Ureter (tissue), 1 donor: ENCODE data around the gene ADAMTS4. TPM values are rescaled to one million over a fixed set of nuclear protein-coding genes. Genes with fewer than 3 reads are reported as not detected.

ENCODE experiments used
- DNase-seq: peaks from one replicate; pipeline ENCODE4 v3.0.0-alpha.2; 2020; ENCODE audit warnings: low spot score
- total RNA-seq: library from RNA; stranded (reverse); gene quantifications from one replicate; pipeline ENCODE4 v1.2.4, GENCODE V29; 2023
- donor health status: DM: yes; HTN: yes; CAD: no.

The ADAMTS4 gene
- total RNA-seq, 1 donor from 2014 or later = 42.6 TPM

GRCh38 chr1:161153682-161154337 is 45.0 kb downstream of the ADAMTS4 start, which contains the start of gene UFC1:
Gene UFC1, plus strand, starts transcription at chr1:161153978. Its CDS starts 20 bp downstream, at chr1:161153998.
- peak; percentile 84 for DNase-seq

- DNase-seq = no peak
Observed at GRCh38 chr1:161153176-161153575, 45.7 kb downstream of the ADAMTS4 start.

GRCh38 chr1:161145832-161146231 is 53.0 kb downstream of the ADAMTS4 start:
- no peak for DNase-seq

DNA sequence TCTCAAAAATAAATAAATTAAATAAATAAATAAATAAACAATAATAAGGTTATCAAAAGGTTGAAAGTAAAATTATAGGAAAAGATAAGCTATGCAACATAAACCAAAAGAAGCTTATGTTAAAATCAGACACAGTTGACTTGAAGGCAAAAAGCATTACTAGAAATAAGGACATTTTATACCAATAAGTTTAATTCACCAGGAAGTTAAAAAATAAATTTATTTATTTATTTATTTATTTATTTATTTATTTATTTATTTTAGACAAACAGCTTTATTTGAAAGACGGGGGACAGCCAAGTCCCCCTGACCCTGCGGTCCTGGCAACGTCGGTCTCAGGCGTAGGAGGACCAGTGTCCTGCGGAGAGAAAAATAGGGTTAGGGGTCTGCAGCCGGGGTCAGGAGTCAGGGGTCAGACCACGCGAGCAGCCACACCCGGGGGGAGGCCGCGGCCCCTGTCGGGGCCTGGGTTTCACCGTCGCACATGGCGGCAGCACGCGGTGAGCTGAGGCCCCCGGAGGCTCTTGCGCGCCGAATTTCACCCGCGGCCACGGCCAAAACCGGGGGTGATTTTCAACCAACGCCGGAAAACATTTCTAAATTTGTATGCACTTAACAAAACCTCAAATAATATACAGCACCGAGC is 58.0 kb downstream of the ADAMTS4 start:
- no peak for DNase-seq

DNA sequence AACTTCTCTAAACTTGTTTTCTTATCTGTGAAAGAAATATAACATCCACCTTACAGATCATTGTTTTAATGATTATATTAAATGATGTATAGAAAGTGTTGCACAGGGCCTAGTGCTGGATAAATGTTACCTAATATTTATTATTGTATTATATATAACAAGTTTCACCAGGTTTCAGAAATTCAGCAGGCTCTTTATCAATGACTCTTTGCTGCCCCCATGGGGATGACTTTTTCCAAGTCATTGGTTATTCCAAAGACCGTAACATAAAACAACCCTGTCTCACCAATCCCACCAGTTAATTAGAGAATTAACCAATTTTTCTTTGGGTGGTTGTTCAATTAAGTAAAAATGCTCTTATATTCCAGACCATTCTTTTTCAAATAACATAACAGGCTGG is 59.1 kb downstream of the ADAMTS4 start:
- DNase-seq = no peak

DNA sequence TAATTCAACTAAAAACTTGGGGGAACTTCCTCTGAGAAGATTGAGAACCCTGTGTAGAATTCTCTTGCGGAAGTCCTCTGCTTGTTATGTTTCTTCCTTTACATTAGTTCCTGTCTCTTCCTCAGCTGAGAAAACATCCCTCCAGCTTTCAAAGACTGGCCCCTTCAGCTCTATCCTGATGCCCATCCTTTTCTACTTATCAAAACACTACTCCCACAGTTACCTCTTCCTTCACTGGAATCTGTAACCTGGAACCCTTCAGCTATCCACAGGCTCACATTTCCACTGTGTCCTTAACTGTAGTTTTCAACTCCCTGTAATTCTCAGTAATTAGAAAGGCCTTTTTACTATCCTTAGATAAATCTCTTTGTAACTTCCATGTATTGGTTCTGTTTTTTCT is 60.4 kb downstream of the ADAMTS4 start:
- no peak for DNase-seq

- no peak for DNase-seq
Observed at GRCh38 chr1:161137881-161138280, 61.0 kb downstream of the ADAMTS4 start.

Other genes starting within 250 kb of the ADAMTS4 start
- not detected for gene ITLN2, start 244.2 kb downstream of the ADAMTS4 start, total RNA-seq
- gene F11R, start 177.9 kb downstream of the ADAMTS4 start, total RNA-seq = 166 TPM
- 79.8 TPM for gene TSTD1, start 160.1 kb downstream of the ADAMTS4 start, total RNA-seq
- gene USF1, start 153.1 kb downstream of the ADAMTS4 start, total RNA-seq = 70.7 TPM
- 12.1 TPM for gene ARHGAP30, start 129.2 kb downstream of the ADAMTS4 start, total RNA-seq
- gene NECTIN4, start 109.5 kb downstream of the ADAMTS4 start, total RNA-seq = 75.6 TPM
- gene KLHDC9, start 100.7 kb downstream of the ADAMTS4 start, total RNA-seq = 13.0 TPM
- 39.2 TPM for gene PFDN2, start 81.0 kb downstream of the ADAMTS4 start, total RNA-seq
- gene NIT1, start 80.9 kb downstream of the ADAMTS4 start, total RNA-seq = 34.7 TPM
- 34.0 TPM for gene DEDD, start 66.4 kb downstream of the ADAMTS4 start, total RNA-seq
- gene UFC1, start 45.1 kb downstream of the ADAMTS4 start, total RNA-seq = 89.2 TPM
- gene USP21, start 39.6 kb downstream of the ADAMTS4 start, total RNA-seq = 29.1 TPM
- gene PPOX, start 32.6 kb downstream of the ADAMTS4 start, total RNA-seq = 26.8 TPM
- gene B4GALT3, start 21.5 kb downstream of the ADAMTS4 start, total RNA-seq = 26.6 TPM
- gene NDUFS2, start 3.3 kb upstream of the ADAMTS4 start, total RNA-seq = 94.1 TPM
- gene FCER1G, start 16.2 kb upstream of the ADAMTS4 start, total RNA-seq = 11.3 TPM
- not detected for gene APOA2, start 24.6 kb upstream of the ADAMTS4 start, total RNA-seq
- gene TOMM40L, start 27.0 kb upstream of the ADAMTS4 start, total RNA-seq = 17.5 TPM
- gene NR1I3, start 39.1 kb upstream of the ADAMTS4 start, total RNA-seq = not detected
- gene PCP4L1, start 59.7 kb upstream of the ADAMTS4 start, total RNA-seq = 66.5 TPM
- gene MPZ, start 110.9 kb upstream of the ADAMTS4 start, total RNA-seq = 3.1 TPM
- gene SDHC, start 115.3 kb upstream of the ADAMTS4 start, total RNA-seq = 169 TPM
- not detected for gene CFAP126, start 168.8 kb upstream of the ADAMTS4 start, total RNA-seq